Keratinocyte (primary cell): ENCODE results near the gene ZNF664. TPM values are rescaled to one million over a fixed set of nuclear protein-coding genes. Genes with fewer than 3 reads are reported as not detected.

Source experiments
- DNase-seq: peaks from one replicate; pipeline ENCODE4 v3.0.0-alpha.2; 2011; ENCODE audit warnings: low read depth, missing footprints, low spot score
- FAIRE-seq: peaks from 2 replicates; lab custom pipeline; 2011; peaks lifted over from hg19 to GRCh38; lab: Jason Lieb, UNC
- H2AFZ ChIP-seq: 2 replicates; pipeline ENCODE4 v1.6.0; 2012; ENCODE audit warnings: low read length, control low read depth, inconsistent platforms; ENCODE audit not compliant: control insufficient read depth
- H3K27ac ChIP-seq: 2 replicates; pipeline ENCODE4 v1.5.1; 2011; ENCODE audit warnings: low read length; ENCODE audit not compliant: control insufficient read depth, insufficient read depth
- H3K27me3 ChIP-seq: 3 replicates; pipeline ENCODE4 v1.6.0; 2011; ENCODE audit warnings: low read length; ENCODE audit not compliant: control insufficient read depth, insufficient read depth; ENCODE audit errors: extremely low read depth
- H3K36me3 ChIP-seq, 2 experiments: 2 replicates in 1 of 2; 3 replicates in 1 of 2; pipeline ENCODE4 v1.5.1; 2011; ENCODE audit warnings: low read length in 2 of 2, mild to moderate bottlenecking in 1 of 2; ENCODE audit not compliant: control insufficient read depth in 2 of 2, insufficient read depth in 2 of 2; ENCODE audit errors: extremely low read depth in 1 of 2
- H3K4me1 ChIP-seq: 3 replicates; pipeline ENCODE4 v1.5.1; 2011; ENCODE audit warnings: low read length; ENCODE audit not compliant: control insufficient read depth, insufficient read depth; ENCODE audit errors: extremely low read depth
- H3K4me2 ChIP-seq: 3 replicates; pipeline ENCODE4 v1.6.0; 2011; ENCODE audit warnings: low read depth, low read length; ENCODE audit not compliant: control insufficient read depth, insufficient read depth; ENCODE audit errors: extremely low read depth
- H3K4me3 ChIP-seq, 3 experiments: fragments of 200-600 bp in 1 of 3; sonication (generic) in 1 of 3; 2 replicates in 2 of 3; 3 replicates in 1 of 3; pipeline ENCODE4 v1.5.1; 2011 to 2016; ENCODE audit warnings: low read length in 3 of 3, mild to moderate bottlenecking in 3 of 3, control low read depth in 2 of 3, inconsistent platforms in 1 of 3, low read depth in 1 of 3, mixed read lengths in 1 of 3, mixed run types in 1 of 3, moderate library complexity in 1 of 3; ENCODE audit not compliant: control insufficient read depth in 2 of 3, insufficient read depth in 2 of 3; ENCODE audit errors: extremely low read depth in 1 of 3
- H3K79me2 ChIP-seq: 2 replicates; pipeline ENCODE4 v1.6.0; 2012; ENCODE audit warnings: low read length; ENCODE audit not compliant: control insufficient read depth, insufficient read depth
- H3K9ac ChIP-seq: 3 replicates; pipeline ENCODE4 v1.6.0; 2011; ENCODE audit warnings: low read length; ENCODE audit not compliant: control insufficient read depth, insufficient read depth; ENCODE audit errors: extremely low read depth
- H3K9me1 ChIP-seq: 3 replicates; pipeline ENCODE4 v1.6.0; 2011; ENCODE audit warnings: low read length; ENCODE audit not compliant: control insufficient read depth, insufficient read depth; ENCODE audit errors: extremely low read depth
- H3K9me3 ChIP-seq: 2 replicates; pipeline ENCODE4 v1.5.1; 2012; ENCODE audit warnings: low read depth, low read length; ENCODE audit not compliant: control insufficient read depth
- H4K20me1 ChIP-seq: 3 replicates; pipeline ENCODE4 v1.6.0; 2011; ENCODE audit warnings: low read length; ENCODE audit not compliant: control insufficient read depth, insufficient read depth; ENCODE audit errors: extremely low read depth
- EZH2 ChIP-seq: IDR thresholded peaks from one replicate; pipeline ENCODE4 v1.6.1; 2012; ENCODE audit warnings: inconsistent platforms, mild to moderate bottlenecking, low read length, moderate library complexity
- dilution Hi-C: fragments of 300-500 bp; cut with MboI; formaldehyde crosslinking; loops from one replicate; pipeline ENCODE4 v1.7.0; 2020; ENCODE audit warnings: low sequenced_read_pairs; ENCODE audit not compliant: extremely low pct_ligation_motif_present
- polyA plus RNA-seq, 5 experiments: library from polyadenylated mRNA; depleted of rRNA in 3 of 5; stranded (reverse) in 3 of 5; stranded (forward) in 1 of 5; unstranded in 1 of 5; fragments of >200 nt; gene quantifications; 1 replicate in 1 of 5; 2 replicates in 3 of 5; 3 replicates in 1 of 5; pipeline versions ENCODE4 v1.2.1 to v1.2.3, GENCODE V29; 2011 to 2012; ENCODE audit warnings: missing spikeins in 2 of 5, low read depth in 1 of 5, low replicate concordance in 1 of 5
- TF ChIP-seq, protein P1 (sequence below), 3 experiments: IDR thresholded peaks in 1 of 3; conservative IDR thresholded peaks in 1 of 3; optimal IDR thresholded peaks in 1 of 3; 2 replicates in 2 of 3; 3 replicates in 1 of 3; pipeline versions ENCODE3 to v1.5.1; 2011; ENCODE audit warnings: low read length in 3 of 3, mild to moderate bottlenecking in 3 of 3, moderate library complexity in 2 of 3, control low read depth in 1 of 3, inconsistent platforms in 1 of 3; ENCODE audit not compliant: insufficient read depth in 2 of 3; ENCODE audit errors: extremely low read depth in 1 of 3

Gene ZNF664
- polyA plus RNA-seq, 1 donor (not counting 4 experiments of a cell fraction or from before 2014, with no cell fraction given): 48.7 TPM

DNA sequence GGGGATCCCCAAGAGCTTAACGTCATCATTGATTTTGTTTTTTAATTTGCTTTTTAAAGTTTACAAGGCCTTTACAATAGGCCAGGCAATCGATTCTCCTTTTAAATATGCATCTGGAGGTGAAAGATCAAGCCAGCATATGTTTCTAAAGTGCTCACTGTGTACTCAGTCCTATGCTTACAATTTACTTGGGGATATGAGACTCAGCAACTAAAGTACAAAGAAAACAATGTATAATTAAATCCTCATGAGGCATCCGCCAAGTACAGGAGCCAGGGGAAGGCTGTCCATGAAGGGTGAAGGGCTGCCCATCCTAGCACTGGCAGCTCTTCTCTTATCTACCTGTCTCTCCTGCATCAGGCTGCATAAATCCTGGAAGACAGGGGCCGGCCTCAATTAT lies 12.2 kb upstream of the ZNF664 start:
- Histone ChIP-seq H3K36me3 (peaks cover 0 to 1% of the 10 kb centered on the region in 2 experiments), H3K4me3 (no peak overlapping the region), H3K9ac (no peak overlapping the region), H3K79me2 (no peaks in the 10 kb centered on the region), H3K4me1 (no peaks in the 10 kb centered on the region), H2AFZ (no peak overlapping the region), H3K27me3 (no peaks in the 10 kb centered on the region), H4K20me1 (no peaks in the 10 kb centered on the region), H3K4me2 (no peak overlapping the region), H3K27ac (no peak overlapping the region), H3K9me1 (no peaks in the 10 kb centered on the region), H3K9me3 (no peaks in the 10 kb centered on the region)
- DNase-seq (no peak), FAIRE-seq (no peak)
- dilution Hi-C loops: no loop called here
- no peak for TF ChIP-seq EZH2
- TF ChIP-seq, protein P1, sequence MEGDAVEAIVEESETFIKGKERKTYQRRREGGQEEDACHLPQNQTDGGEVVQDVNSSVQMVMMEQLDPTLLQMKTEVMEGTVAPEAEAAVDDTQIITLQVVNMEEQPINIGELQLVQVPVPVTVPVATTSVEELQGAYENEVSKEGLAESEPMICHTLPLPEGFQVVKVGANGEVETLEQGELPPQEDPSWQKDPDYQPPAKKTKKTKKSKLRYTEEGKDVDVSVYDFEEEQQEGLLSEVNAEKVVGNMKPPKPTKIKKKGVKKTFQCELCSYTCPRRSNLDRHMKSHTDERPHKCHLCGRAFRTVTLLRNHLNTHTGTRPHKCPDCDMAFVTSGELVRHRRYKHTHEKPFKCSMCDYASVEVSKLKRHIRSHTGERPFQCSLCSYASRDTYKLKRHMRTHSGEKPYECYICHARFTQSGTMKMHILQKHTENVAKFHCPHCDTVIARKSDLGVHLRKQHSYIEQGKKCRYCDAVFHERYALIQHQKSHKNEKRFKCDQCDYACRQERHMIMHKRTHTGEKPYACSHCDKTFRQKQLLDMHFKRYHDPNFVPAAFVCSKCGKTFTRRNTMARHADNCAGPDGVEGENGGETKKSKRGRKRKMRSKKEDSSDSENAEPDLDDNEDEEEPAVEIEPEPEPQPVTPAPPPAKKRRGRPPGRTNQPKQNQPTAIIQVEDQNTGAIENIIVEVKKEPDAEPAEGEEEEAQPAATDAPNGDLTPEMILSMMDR (optimal IDR thresholded peaks at IDR 0.05 in 1 of 3, IDR thresholded peaks at IDR 0.05 in 1 of 3, conservative IDR thresholded peaks at IDR 0.05 in 1 of 3; ENCODE audit: extremely low read depth in 1 of 3, insufficient read depth in 2 of 3, low read length in 3 of 3): no peak

DNA sequence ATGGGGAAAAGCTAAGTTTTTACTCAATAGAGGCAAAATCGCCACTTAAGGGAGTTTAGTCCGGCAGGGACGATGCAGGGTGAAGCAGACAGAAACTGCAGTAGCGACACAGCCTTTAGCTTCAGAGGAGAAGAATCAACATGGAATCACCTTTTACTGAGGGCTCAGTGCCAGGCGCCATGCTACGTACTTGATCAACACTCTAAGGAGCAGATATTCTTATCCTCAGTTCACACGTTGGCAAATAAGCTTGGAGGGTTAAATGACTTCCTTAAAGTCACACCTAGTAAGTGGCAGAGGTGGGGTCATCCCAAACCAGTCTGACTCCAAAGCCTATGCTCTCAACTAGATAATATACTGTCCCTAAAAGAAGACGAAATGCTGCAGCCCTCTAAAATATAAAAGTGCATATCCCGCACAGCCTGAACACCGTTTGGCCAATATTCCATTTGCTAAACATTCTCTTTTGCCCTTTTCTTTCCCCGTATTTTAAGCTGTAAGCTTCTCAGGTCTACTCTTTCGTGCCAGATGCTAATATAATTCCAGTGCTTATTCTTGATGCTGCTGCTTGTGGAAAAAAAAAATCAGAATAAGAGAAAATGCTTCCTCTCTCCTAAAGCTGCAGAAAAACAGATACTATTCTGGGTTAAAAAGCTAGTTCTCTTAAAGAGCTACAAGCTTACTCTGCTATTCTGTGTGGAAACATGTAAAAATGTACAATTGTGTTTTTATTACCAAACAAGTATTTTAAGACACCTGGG lies 11.2 kb upstream of the ZNF664 start:
- no peak for FAIRE-seq
- Histone ChIP-seq H3K79me2 (no peaks in the 10 kb centered on the region), H2AFZ (no peak overlapping the region), H3K9me3 (no peaks in the 10 kb centered on the region), H3K9ac (no peak overlapping the region), H3K27ac (no peak overlapping the region), H3K4me3 (no peak overlapping the region), H3K4me2 (no peak overlapping the region), H3K36me3 (peaks cover 0 to 1% of the 10 kb centered on the region in 2 experiments), H4K20me1 (no peaks in the 10 kb centered on the region), H3K4me1 (no peaks in the 10 kb centered on the region), H3K9me1 (no peaks in the 10 kb centered on the region), H3K27me3 (no peaks in the 10 kb centered on the region)
- dilution Hi-C loops: no loop called here
- no peak for DNase-seq
- TF ChIP-seq, protein P1 (optimal IDR thresholded peaks at IDR 0.05 in 1 of 3, IDR thresholded peaks at IDR 0.05 in 1 of 3, conservative IDR thresholded peaks at IDR 0.05 in 1 of 3; ENCODE audit: extremely low read depth in 1 of 3, insufficient read depth in 2 of 3, low read length in 3 of 3): no peak
- no peak for TF ChIP-seq EZH2
